HFF-Myc (cell line): ENCODE results near the gene TXLNB.
"Not testable (repeated sequence)": the region's sequence is repeated elsewhere in the genome, so short reads cannot be mapped to it uniquely, and the experiment has no call there.

Source experiments
- DNase-seq: peaks from one replicate; pipeline ENCODE4 v3.0.0-alpha.2; 2011; ENCODE audit warnings: low read depth; ENCODE audit errors: extremely low read depth
- H3K4me3 ChIP-seq: replicated peaks from 2 replicates; pipeline ENCODE4 v1.5.1; 2011; ENCODE audit warnings: low read depth, mild to moderate bottlenecking, control low read depth, low read length
- CTCF ChIP-seq: IDR thresholded peaks from 2 replicates; pipeline ENCODE4 v1.5.1; 2012; ENCODE audit warnings: mild to moderate bottlenecking, low read depth, low read length, control low read depth; ENCODE audit errors: missing control alignments

TXLNB gene

GRCh38 chr6:139243536-139243935 is 48.3 kb downstream of the TXLNB start:
- TF ChIP-seq CTCF: no peak
- H3K4me3 ChIP-seq: no peak overlapping the region
- DNase-seq: no peak

- no peak overlapping the region for H3K4me3 ChIP-seq
- no peak for TF ChIP-seq CTCF
- DNase-seq: no peak
These were observed 49.1 kb downstream of the TXLNB start for GRCh38 chr6:139242457-139243240.

- TF ChIP-seq CTCF: no peak
- H3K4me3 ChIP-seq: no peak overlapping the region
- DNase-seq: peak; percentile 67
These were observed 51.4 kb downstream of the TXLNB start for GRCh38 chr6:139240161-139241010.

GRCh38 chr6:139239064-139239463 is 52.7 kb downstream of the TXLNB start:
- no peak for TF ChIP-seq CTCF
- DNase-seq: no peak
- H3K4me3 ChIP-seq: no peak overlapping the region

GRCh38 chr6:139236105-139236504 is 55.7 kb downstream of the TXLNB start:
- TF ChIP-seq CTCF: no peak
- DNase-seq: no peak
- H3K4me3 ChIP-seq: no peak overlapping the region

- no peak for DNase-seq
- TF ChIP-seq CTCF: no peak
- no peak overlapping the region for H3K4me3 ChIP-seq
These were observed 56.1 kb downstream of the TXLNB start for GRCh38 chr6:139235661-139236060.

GRCh38 chr6:139234193-139234592 is 57.6 kb downstream of the TXLNB start:
- not testable (repeated sequence) for H3K4me3 ChIP-seq, DNase-seq
